HG03558 (cell line): Measurements from ENCODE around the gene CISH.
A peak's percentile ranks its signal among the peaks of the same experiment; 100 is the strongest.

ENCODE experiments used
- ATAC-seq: cut with Tn5 transposase; IDR thresholded peaks from one replicate; pipeline ENCODE4 v1.9.1; 2021; ENCODE audit warnings: moderate number of reproducible peaks; ENCODE audit not compliant: unreplicated experiment; ENCODE audit errors: extremely low read depth

The CISH gene

GRCh38 chr3:50616003-50616769 is 4.6 kb upstream of the CISH start:
- ATAC-seq = peak; percentile 26

GRCh38 chr3:50615190-50615589 is 3.6 kb upstream of the CISH start:
- no peak for ATAC-seq

- no peak for ATAC-seq
These were observed 1.6 kb upstream of the CISH start for GRCh38 chr3:50612970-50613846.

GRCh38 chr3:50612234-50612882 is 784 bp upstream of the CISH start:
- no peak for ATAC-seq

- no peak for ATAC-seq
These were observed 546 bp downstream of the CISH start for GRCh38 chr3:50610992-50611463.

GRCh38 chr3:50610181-50610971 is 1.2 kb downstream of the CISH start:
- no peak for ATAC-seq

- ATAC-seq = no peak
These were observed 1.9 kb downstream of the CISH start for GRCh38 chr3:50609763-50610085.

GRCh38 chr3:50609071-50609762 is 2.4 kb downstream of the CISH start:
- ATAC-seq = no peak

GRCh38 chr3:50608278-50608677 is 3.3 kb downstream of the CISH start:
- ATAC-seq = no peak

- ATAC-seq = no peak
These were observed 4.1 kb downstream of the CISH start for GRCh38 chr3:50607271-50608091.

GRCh38 chr3:50606596-50606995 is 5.0 kb downstream of the CISH start:
- ATAC-seq = no peak

GRCh38 chr3:50605901-50606326 is 5.7 kb downstream of the CISH start:
- no peak for ATAC-seq

- ATAC-seq = no peak
These were observed 6.7 kb downstream of the CISH start for GRCh38 chr3:50604628-50605588.

- ATAC-seq = no peak
These were observed 7.4 kb downstream of the CISH start for GRCh38 chr3:50604110-50604621.

GRCh38 chr3:50603261-50604109 is 8.1 kb downstream of the CISH start:
- ATAC-seq = no peak

GRCh38 chr3:50602595-50603191 is 8.9 kb downstream of the CISH start:
- no peak for ATAC-seq
